GM18870 (cell line): ENCODE measurements around the gene SHROOM3.
"Not testable (repeated sequence)": the region's sequence is repeated elsewhere in the genome, so short reads cannot be mapped to it uniquely, and the experiment has no call there.

Experiments used
- ATAC-seq: cut with Tn5 transposase; IDR thresholded peaks from one replicate; pipeline ENCODE4 v1.9.1; 2021; ENCODE audit warnings: moderate library complexity; ENCODE audit not compliant: unreplicated experiment

Gene SHROOM3

GRCh38 chr4:76434901-76435527 lies at the start of gene SHROOM3:
Gene SHROOM3 (plus strand): TSS chr4:76435229. CDS start chr4:76436053, 824 bp downstream.
- no peak for ATAC-seq

DNA sequence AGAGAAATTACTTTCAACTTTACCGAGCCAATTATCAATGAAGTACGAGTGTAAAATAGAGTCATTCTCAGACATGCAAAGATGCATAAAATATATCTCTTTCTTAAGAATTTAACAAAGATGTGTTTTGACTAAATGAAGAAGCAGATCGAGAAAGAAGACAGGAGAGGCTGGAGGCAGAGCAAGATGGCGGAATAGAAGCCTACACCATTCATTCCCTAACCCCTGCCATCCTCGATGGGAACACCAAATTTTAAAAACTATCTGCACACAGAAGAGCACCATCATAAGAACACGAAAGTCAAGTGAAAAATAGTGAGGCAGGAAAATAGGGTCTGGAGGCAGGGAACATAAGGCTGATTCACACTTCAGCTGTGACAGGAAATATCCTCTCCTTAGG lies 49.1 kb upstream of the SHROOM3 start:
- ATAC-seq: no peak

DNA sequence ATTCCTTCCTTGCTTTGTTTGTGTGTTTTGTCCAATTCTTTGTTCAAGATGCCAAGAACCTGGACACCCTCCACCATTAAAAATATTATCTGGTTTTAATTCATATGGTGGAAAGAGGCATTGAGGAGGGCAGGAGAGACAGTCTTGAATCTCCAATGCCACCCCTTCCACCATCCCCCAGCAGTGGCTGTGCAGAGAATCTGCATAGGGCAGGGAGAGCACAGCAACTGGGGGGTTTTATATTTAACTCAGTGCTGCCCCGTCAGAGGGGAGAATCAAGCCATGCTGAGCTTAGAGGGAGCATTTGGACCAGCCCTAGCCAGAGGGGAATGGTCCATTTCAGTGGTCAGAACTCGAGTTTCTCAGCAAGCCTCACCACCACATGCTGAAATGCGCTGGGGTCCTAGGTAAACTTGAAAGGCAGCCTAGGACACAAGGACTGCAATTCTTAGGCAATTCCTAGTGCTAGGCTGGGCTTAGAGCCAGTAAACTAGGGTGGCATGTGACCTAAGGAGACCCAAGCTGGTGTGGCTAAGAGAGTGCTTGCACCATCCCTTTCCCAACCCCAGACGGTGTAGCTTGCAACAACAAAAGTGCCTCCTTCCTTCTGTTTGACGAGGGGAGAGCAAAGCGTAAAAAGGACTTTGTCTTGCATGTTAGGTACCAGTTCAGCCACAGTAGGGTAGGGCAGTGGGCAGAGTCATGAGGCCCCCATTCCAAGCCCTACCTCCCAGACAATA lies 48.3 kb upstream of the SHROOM3 start:
- no peak for ATAC-seq

DNA sequence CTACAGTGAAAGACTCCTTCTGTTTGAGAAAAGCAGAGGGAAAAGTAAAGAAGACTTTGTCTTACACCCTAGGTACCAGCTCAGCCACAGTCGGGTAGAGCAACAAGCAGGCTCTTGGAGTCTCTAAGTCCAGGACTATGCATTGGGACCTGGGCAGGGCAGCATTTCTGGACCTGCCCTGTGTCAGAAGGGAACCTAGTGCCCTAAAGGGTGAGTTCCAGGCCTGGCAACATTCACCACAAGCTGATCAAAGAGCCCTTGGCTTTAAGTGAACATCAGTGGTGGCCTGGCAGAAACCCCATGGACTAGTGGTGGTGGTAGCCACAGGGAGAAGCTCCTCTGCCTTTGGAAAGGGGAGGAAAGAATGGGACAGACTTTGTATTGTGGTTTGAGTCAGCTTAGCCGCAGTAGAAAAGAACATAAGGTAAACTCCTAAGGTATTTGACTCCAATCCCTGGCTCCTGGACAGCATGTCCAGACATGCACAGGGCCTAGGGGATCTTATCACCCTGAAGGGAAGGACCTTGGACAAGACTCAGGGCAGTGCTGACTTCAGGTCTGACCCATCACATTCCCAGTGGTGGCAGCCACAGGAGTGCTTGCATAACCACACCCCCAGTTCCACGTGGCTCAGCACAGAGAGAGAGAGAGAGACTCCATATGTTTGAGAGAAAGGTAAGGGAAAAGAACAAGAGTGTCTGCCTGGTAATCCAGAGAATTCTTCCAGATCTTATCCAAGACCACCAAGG lies 46.7 kb upstream of the SHROOM3 start:
- ATAC-seq: no peak

- ATAC-seq: no peak
These were observed 33.4 kb upstream of the SHROOM3 start for GRCh38 chr4:76401654-76402053.

GRCh38 chr4:76406081-76406480 lies 28.9 kb upstream of the SHROOM3 start:
- ATAC-seq: no peak

GRCh38 chr4:76407440-76408119 lies 27.4 kb upstream of the SHROOM3 start:
- ATAC-seq: no peak

GRCh38 chr4:76410636-76411035 lies 24.4 kb upstream of the SHROOM3 start:
- no peak for ATAC-seq

DNA sequence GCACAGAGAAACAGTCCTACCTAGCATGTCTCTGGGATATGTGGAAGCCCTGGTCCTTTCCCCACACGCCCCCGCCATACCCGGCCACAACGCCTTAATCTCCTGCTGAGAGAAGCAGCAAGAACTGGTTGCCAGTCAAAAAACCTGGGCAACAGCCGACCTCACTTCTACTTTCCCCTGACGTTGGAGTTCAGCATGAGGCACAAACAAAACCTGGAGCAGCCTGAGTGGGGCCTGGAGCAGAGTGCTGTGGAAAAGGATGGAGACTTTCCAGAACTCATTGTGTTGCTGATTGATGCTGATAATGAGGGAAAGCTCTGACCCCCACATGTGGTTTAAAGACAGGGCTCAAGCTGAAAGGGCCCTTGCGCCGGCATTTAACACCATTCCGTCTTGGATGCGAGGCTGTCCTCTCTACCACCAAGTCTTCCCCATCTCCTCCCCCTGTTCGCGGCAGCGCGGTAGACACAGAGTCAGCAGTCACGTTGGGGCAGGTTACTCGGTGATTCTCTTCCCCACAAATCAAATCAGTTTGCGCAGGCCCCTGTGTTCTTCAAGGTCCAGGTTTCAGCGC lies 14.8 kb upstream of the SHROOM3 start:
- no peak for ATAC-seq

DNA sequence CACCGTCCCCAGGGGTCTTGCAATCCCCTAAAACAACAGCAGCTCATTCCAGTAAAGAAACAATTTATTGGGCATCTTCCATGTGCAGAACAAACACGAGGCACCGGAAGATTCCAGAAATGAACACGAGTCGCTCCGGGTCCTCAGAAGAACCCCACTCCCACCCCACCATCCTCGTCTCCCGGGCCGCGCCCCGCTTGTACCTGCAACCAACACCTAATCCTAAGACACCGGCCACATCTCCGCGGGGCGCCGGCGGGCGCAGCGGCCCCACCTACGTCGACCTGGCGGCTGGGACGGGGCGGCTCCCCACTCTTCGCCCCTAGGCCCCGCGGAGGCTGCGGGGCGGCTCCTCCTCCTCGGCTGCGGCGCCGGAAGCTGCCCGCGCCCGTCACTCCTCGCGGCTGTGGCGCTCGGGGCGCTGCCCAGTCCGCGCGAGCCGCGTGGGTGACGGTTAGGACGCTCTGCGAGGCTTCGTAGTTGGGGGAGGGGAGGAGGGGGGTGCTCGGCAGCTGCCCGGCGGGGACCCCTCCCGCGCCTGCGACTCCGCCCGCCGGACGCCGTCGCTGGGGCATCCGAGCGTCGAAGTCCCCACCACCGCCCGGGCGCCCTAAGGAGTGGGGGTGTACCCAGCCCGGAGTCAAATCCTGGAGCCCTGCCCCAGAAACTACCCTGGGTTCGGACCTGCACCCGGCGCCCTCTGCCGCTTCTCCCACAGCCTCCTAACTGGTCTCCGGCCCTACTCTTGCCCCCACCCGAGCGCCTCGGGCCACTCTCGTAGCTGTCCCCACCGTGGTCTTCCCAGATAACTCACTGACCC lies 14.1 kb upstream of the SHROOM3 start, which contains the start of gene CCDC158:
TSS of gene CCDC158 (minus strand) at position 380 of the 820 bp plus-strand sequence. CDS start 17,934 bp downstream, outside the sequence.
- ATAC-seq: no peak

- not testable (repeated sequence) for ATAC-seq
These were observed 11.9 kb upstream of the SHROOM3 start for GRCh38 chr4:76423159-76423558.

DNA sequence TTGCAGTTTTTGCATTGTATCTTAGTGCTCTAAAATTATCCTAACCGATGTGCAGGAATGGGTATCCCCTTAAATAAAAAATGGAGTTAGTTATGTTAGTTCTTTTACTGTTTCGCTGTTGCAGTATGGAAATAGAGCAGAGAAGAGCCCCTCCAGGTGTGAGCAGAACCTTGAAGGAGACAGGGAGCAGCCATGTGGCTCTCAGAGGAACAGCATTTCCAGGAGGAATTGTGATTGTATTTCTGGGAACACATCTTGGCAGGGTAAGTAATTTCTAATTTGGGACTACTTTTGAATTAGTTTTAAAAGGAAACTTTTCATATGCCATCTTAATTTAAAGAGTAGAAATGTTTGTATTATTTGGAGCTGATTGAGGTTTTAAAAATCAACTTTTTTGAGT lies 8.8 kb upstream of the SHROOM3 start:
- no peak for ATAC-seq

GRCh38 chr4:76429636-76430035 lies 5.4 kb upstream of the SHROOM3 start:
- ATAC-seq: no peak

- ATAC-seq: no peak
These were observed 4.3 kb upstream of the SHROOM3 start for GRCh38 chr4:76430519-76431388.

GRCh38 chr4:76435528-76436319 lies 695 bp downstream of the SHROOM3 start:
- ATAC-seq: no peak

GRCh38 chr4:76439491-76439890 lies 4.5 kb downstream of the SHROOM3 start:
- no peak for ATAC-seq

- no peak for ATAC-seq
These were observed 6.9 kb downstream of the SHROOM3 start for GRCh38 chr4:76441881-76442280.

DNA sequence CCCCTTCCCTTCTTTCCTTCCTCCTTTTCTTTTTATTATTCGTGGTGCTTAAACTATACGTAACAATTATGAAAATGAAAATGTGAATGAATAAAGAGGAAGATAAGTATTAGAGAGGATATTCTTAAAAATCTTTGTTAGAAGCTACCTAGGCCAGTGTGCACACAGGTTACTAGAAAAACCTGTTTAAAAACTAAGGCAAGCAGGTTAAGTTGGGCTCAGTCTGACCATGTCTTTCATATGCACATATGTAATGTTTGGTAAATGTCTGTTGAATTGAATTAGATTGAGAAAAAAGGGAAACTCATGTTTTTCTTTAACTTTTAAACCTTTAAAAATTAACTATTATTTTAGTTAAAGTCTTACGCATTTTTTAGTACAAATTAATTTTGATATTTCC lies 7.8 kb downstream of the SHROOM3 start:
- no peak for ATAC-seq
